Measurements from ENCODE around the gene DNAH8. TPM values are rescaled to one million over a fixed set of nuclear protein-coding genes. Genes with fewer than 3 reads are reported as not detected.

The DNAH8 gene
- total RNA-seq, 1 experiment from 2014 or later, result 0.15 TPM

DNA sequence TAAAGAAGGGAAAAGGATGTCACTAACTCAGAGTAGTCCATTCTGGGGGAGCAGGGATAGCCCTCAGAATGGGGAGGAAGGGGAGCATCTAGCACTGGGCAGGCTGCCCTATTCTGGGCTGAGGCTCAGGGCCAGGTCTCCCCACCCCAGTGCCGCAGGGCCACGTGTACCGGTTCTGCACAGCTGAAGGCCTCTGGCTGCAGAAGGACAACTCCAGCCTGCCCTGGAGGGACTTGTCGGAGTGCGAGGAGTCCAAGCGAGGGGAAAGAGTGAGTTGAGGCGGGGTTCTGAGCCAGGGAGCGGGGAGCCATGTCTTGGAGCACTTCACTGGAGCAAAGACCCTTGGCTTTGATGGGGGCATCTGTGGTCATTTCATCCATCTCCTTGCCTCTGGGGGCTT is 350.4 kb downstream of the DNAH8 start:
- Histone ChIP-seq H3F3A (ENCODE audit: low read length, unreplicated experiment) (no peaks in the 10 kb centered on the region), H2AFZ (ENCODE audit: low read length) (no peak overlapping the region), H3K4me3 (ENCODE audit: low read length) (no peak overlapping the region), H3K4me2 (ENCODE audit: low read length) (no peak overlapping the region), H3K79me2 (ENCODE audit: low read length) (no peaks in the 10 kb centered on the region), H3K27me3 (ENCODE audit: low read length) (peaks cover 88% of the 10 kb centered on the region), H3K4me1 (ENCODE audit: insufficient read depth, low read length) (no peaks in the 10 kb centered on the region), H3K9me2 (replicated peaks; ENCODE audit: low read length) (no peaks in the 10 kb centered on the region), H4K20me1 (ENCODE audit: low read length) (no peaks in the 10 kb centered on the region), H3K9ac (ENCODE audit: low read length) (no peak overlapping the region), H3K9me3 (ENCODE audit: low read length) (no peaks in the 10 kb centered on the region), H3K27ac (ENCODE audit: low read length) (no peak overlapping the region), H3K36me3 (ENCODE audit: low read depth, low read length) (no peaks in the 10 kb centered on the region)
- TF ChIP-seq EZH2phosphoT487 (IDR thresholded peaks at IDR 0.05; ENCODE audit: borderline replicate concordance, low read length) (no peak), EZH2 (IDR thresholded peaks at IDR 0.05; ENCODE audit: low read length, unreplicated experiment) (no peak)
- TF ChIP-seq, protein P1, sequence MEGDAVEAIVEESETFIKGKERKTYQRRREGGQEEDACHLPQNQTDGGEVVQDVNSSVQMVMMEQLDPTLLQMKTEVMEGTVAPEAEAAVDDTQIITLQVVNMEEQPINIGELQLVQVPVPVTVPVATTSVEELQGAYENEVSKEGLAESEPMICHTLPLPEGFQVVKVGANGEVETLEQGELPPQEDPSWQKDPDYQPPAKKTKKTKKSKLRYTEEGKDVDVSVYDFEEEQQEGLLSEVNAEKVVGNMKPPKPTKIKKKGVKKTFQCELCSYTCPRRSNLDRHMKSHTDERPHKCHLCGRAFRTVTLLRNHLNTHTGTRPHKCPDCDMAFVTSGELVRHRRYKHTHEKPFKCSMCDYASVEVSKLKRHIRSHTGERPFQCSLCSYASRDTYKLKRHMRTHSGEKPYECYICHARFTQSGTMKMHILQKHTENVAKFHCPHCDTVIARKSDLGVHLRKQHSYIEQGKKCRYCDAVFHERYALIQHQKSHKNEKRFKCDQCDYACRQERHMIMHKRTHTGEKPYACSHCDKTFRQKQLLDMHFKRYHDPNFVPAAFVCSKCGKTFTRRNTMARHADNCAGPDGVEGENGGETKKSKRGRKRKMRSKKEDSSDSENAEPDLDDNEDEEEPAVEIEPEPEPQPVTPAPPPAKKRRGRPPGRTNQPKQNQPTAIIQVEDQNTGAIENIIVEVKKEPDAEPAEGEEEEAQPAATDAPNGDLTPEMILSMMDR (conservative IDR thresholded peaks at IDR 0.05; ENCODE audit: low read depth, low read length), result no peak
- ChIA-PET POLR2A (ENCODE audit: unreplicated experiment) (no interaction called here), CTCF (no interaction called here)
- intact Hi-C loops (cut with micrococcal nuclease), result no loop called here
- DNase-seq (no peak), ATAC-seq (no peak)
- no TSS peak for BruUV-seq (replicated peaks)

DNA sequence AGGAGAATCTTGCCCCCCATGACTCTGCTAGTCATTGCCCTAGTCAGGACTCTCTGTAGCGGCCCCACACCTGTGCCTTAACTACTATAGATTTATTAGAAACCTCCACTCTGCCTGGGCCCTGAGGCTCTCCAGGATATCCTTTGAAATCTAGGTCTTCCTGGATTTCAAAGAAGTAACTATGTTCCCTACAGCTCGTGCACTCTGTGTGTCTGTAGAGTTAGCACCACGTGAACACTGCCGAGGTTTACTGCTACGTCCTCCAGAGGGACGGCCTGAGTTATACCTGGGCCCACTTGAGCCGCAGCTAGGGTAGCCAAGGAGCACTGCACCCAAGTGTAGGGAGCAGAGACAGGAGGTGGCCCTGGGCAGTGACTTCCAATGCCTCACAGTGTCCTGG is 353.3 kb downstream of the DNAH8 start:
- peaks cover 84% of the 10 kb centered on the region for H3K27me3 ChIP-seq (ENCODE audit: low read length)
- BruUV-seq (replicated peaks), result no TSS peak
- H3K27ac ChIP-seq (ENCODE audit: low read length), result no peak overlapping the region
- H3K9ac ChIP-seq (ENCODE audit: low read length), result no peak overlapping the region
- no peak overlapping the region for H3K4me2 ChIP-seq (ENCODE audit: low read length)
- no peak for ATAC-seq
- TF ChIP-seq EZH2phosphoT487 (IDR thresholded peaks at IDR 0.05; ENCODE audit: borderline replicate concordance, low read length) (no peak), EZH2 (IDR thresholded peaks at IDR 0.05; ENCODE audit: low read length, unreplicated experiment) (no peak)
- TF ChIP-seq, protein P1 (conservative IDR thresholded peaks at IDR 0.05; ENCODE audit: low read depth, low read length), result no peak
- ChIA-PET POLR2A (ENCODE audit: unreplicated experiment) (no interaction called here), CTCF (no interaction called here)
- H4K20me1 ChIP-seq (ENCODE audit: low read length), result no peaks in the 10 kb centered on the region
- H3F3A ChIP-seq (ENCODE audit: low read length, unreplicated experiment), result no peaks in the 10 kb centered on the region
- intact Hi-C loops (cut with micrococcal nuclease), result no loop called here
- no peak for DNase-seq
- no peak overlapping the region for H2AFZ ChIP-seq (ENCODE audit: low read length)
- H3K4me3 ChIP-seq (ENCODE audit: low read length), result no peak overlapping the region
- H3K9me3 ChIP-seq (ENCODE audit: low read length), result no peaks in the 10 kb centered on the region
- H3K4me1 ChIP-seq (ENCODE audit: insufficient read depth, low read length), result no peaks in the 10 kb centered on the region
- H3K36me3 ChIP-seq (ENCODE audit: low read depth, low read length), result no peaks in the 10 kb centered on the region
- H3K9me2 ChIP-seq (replicated peaks; ENCODE audit: low read length), result no peaks in the 10 kb centered on the region
- no peaks in the 10 kb centered on the region for H3K79me2 ChIP-seq (ENCODE audit: low read length)

DNA sequence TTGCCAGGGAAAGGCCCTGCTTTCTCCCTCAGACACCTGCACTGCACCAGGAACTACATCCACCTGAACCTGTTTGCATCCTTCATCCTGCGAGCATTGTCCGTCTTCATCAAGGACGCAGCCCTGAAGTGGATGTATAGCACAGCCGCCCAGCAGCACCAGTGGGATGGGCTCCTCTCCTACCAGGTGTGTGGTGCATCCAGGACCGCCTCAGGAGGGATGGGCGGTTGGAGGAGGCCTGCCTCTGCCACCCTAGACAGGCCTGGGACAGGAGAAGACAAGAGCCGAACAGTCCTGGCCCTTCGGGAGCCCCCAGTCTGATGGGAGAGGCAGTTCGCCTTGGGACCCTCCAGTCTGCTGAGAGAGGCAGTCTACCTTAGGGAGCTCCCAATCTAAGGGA is 357.7 kb downstream of the DNAH8 start:
- no peak for TF ChIP-seq EZH2 (IDR thresholded peaks at IDR 0.05; ENCODE audit: low read length, unreplicated experiment)
- TF ChIP-seq, protein P1 (conservative IDR thresholded peaks at IDR 0.05; ENCODE audit: low read depth, low read length), result no peak
- TF ChIP-seq EZH2phosphoT487 (IDR thresholded peaks at IDR 0.05; ENCODE audit: borderline replicate concordance, low read length), result no peak

More for the DNA sequence above, 357.7 kb downstream of the DNAH8 start:
- H3K9ac ChIP-seq (ENCODE audit: low read length), result no peak overlapping the region
- H3K9me3 ChIP-seq (ENCODE audit: low read length), result no peaks in the 10 kb centered on the region
- H2AFZ ChIP-seq (ENCODE audit: low read length), result no peak overlapping the region
- ATAC-seq (no peak), DNase-seq (no peak)
- no peaks in the 10 kb centered on the region for H4K20me1 ChIP-seq (ENCODE audit: low read length)
- no peak overlapping the region for H3K27ac ChIP-seq (ENCODE audit: low read length)
- no peak overlapping the region for H3K4me3 ChIP-seq (ENCODE audit: low read length)
- H3K79me2 ChIP-seq (ENCODE audit: low read length), result no peaks in the 10 kb centered on the region
- H3F3A ChIP-seq (ENCODE audit: low read length, unreplicated experiment), result no peaks in the 10 kb centered on the region
- CTCF ChIA-PET, result no interaction called here
- POLR2A ChIA-PET (ENCODE audit: unreplicated experiment), result no interaction called here
- no peaks in the 10 kb centered on the region for H3K4me1 ChIP-seq (ENCODE audit: insufficient read depth, low read length)
- H3K27me3 ChIP-seq (ENCODE audit: low read length), result peaks cover 71% of the 10 kb centered on the region
- no peaks in the 10 kb centered on the region for H3K36me3 ChIP-seq (ENCODE audit: low read depth, low read length)
- intact Hi-C loops (cut with micrococcal nuclease), result no loop called here
- no peak overlapping the region for H3K4me2 ChIP-seq (ENCODE audit: low read length)
- BruUV-seq (replicated peaks), result no TSS peak
- H3K9me2 ChIP-seq (replicated peaks; ENCODE audit: low read length), result no peaks in the 10 kb centered on the region
